GM21529 (cell line): ENCODE results near the gene MYO3B.
A peak's percentile ranks its signal among the peaks of the same experiment; 100 is the strongest.

ENCODE experiments used
- ATAC-seq: cut with Tn5 transposase; IDR thresholded peaks from one replicate; pipeline ENCODE4 v1.9.1; 2021; ENCODE audit not compliant: unreplicated experiment

MYO3B gene

DNA sequence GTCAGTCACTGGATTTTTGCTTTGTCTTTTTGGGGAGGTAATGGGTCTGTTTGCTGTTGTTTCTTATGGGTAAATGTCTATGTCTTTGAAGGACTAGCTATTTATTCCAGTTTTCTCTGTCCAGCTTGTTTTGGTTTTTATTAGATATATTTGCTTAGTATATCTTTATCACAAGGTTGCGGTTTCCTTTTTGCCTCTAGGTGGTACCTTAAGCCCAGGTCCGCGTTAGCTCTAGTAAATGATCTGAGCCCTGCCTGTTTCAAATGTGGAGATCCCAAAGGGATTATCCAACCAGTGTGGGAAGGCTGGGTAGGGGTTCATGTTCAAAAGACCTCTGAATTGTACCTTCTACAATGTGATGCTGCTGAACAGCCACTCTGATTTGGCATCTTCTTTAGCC, 114.5 kb downstream of the MYO3B start:
- no peak for ATAC-seq

DNA sequence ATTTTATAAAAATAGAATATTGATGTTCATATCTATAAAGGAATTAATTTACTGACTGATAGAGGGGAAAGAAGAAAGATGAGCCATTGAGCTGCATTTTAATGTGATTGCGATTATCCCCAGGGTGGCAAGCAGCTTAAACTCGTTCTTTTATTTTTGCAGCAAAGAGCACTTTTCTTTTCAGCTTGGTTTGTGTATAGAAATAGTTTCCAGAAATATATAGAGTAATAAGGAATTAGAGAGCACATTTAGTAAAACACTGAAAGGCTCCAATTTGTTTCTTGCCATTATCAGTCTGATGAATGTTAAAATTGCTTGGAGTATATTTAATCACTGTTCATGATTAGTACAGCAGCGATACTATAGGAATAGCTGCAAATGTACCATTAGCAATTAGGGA, 119.5 kb downstream of the MYO3B start:
- ATAC-seq = no peak

DNA sequence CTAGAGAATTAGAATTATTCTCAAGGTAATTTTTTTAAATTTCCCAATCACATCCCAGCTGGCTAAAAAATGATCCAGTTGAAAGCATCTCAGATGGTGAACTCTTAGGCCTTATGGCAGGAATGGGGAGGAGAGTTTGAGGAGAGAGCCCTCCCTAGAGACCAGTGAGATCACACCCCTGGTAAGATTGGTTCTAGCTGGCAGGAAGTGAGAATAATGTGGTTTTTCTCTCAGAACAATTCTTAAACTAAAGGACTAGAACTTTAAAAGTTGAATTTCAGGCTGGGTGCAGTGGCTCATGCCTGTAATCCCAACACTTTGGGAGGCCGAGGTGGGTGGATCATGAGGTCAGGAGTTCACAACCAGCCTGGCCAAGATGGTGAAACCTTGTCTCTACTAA, 120.2 kb downstream of the MYO3B start:
- peak; percentile 92 for ATAC-seq

GRCh38 chr2:170298861-170299429, 121.0 kb downstream of the MYO3B start:
- ATAC-seq = no peak

DNA sequence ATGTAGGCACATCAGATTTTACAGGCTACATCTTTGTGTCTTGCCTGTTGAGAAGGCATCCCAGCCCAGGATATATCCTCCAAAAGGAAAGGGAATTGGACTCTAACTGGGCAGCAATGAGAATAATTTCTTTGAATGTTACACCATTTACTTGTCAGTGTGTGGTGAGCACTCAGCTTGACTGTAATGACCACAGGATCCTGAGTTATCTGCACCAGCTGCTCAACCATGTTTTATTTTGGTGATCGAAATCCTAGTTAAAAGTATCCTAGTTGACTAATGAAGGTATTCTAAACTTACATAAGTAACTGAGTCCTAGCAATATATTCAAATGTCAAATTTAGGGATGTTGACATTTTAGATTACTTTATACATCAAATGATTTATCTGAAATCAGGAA, 123.0 kb downstream of the MYO3B start:
- no peak for ATAC-seq

DNA sequence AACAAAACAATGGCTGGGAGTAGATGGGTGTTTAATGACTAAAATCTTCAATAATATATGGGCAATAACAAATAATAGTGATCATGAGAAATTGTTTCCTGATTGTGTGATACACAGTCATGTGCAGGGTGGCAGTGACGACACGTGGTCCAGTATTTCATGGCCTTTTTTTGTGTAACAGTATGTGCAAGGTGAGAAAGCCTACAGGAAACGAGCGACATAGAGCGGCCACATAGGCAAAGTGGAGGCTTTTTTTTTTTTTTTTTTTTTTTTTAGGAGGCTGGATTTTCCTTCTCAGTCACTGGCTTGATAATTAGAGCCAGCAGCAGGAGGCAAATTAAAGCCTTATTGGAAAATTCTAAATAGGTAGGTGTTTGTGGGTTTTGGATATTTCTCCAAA, 123.7 kb downstream of the MYO3B start:
- no peak for ATAC-seq

- no peak for ATAC-seq
Measured at GRCh38 chr2:170305711-170306110, 127.8 kb downstream of the MYO3B start.

DNA sequence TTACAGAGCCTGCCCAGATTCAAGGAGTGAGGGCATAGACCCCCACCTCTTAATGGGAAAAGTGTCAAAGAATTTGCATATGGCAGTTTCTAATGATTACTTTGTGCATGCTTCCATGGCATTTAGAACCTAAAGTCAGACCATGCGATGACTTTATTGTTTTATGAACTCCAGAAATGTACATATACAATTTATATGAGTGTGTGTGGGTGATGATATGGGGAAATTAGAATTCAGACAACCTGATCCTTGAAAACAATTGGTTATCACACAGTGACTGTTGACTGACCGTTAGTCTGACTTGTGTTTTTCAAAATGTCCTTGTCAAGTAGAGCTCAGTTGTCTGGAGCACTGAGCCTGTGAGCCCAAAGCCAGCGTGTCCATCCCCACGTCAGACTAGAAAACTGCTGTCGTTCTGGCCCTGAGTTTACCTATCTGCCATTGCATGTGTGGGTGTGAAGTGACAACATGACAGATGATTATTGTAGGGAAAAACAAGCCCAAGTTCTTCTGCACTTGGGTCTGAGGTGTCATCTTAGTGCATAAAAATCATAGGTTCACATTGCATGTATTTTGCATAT, 128.4 kb downstream of the MYO3B start:
- no peak for ATAC-seq

DNA sequence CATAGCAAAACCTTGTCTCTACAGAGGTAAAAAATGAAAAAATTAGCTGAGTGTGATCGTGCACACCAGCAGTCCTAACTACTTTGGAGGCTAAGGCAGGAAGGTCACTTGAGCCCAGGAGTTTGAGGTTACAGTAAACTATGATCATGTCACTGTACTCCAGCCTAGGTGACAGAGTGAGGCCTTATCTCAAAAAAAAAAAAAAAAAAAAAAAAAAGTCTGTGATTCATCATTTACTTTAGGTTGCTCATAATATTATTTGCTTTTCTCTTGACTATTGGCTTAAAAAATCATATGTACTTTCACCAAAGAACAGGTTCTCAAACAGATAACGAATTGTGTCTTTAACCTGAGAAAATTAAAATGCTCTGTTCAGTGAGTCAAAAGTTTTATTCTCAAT, 129.1 kb downstream of the MYO3B start:
- ATAC-seq = no peak

- ATAC-seq = no peak
Measured at GRCh38 chr2:170307555-170308351, 129.8 kb downstream of the MYO3B start.

GRCh38 chr2:170310876-170311502, 133.0 kb downstream of the MYO3B start:
- no peak for ATAC-seq

GRCh38 chr2:170313347-170313991, 135.5 kb downstream of the MYO3B start:
- ATAC-seq = no peak

GRCh38 chr2:170313992-170314348, 136.0 kb downstream of the MYO3B start:
- ATAC-seq = no peak

GRCh38 chr2:170314744-170315447, 136.9 kb downstream of the MYO3B start:
- no peak for ATAC-seq

- ATAC-seq = no peak
Measured at GRCh38 chr2:170320948-170321347, 143.0 kb downstream of the MYO3B start.

DNA sequence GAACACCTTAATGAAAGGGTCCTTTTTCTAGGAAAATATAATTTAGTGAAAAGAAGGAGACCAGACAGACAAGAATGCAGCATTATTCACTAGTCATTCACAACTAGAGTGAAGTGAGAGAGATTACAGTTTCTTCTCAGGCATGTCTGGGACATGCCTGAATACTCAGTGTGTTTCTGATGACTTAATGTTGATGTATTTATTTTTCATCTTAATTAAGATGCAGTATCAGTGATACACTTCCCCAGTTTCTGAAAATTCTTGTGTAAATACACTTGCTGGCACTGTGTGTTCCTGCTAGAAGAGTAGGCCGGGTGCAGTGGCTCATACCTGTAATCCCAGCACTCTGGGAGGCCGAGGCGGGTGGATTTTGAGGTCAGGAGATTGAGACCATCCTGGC, 143.6 kb downstream of the MYO3B start:
- ATAC-seq = no peak

GRCh38 chr2:170322140-170322766, 144.3 kb downstream of the MYO3B start:
- ATAC-seq = no peak

GRCh38 chr2:170323743-170324142, 145.8 kb downstream of the MYO3B start:
- no peak for ATAC-seq

DNA sequence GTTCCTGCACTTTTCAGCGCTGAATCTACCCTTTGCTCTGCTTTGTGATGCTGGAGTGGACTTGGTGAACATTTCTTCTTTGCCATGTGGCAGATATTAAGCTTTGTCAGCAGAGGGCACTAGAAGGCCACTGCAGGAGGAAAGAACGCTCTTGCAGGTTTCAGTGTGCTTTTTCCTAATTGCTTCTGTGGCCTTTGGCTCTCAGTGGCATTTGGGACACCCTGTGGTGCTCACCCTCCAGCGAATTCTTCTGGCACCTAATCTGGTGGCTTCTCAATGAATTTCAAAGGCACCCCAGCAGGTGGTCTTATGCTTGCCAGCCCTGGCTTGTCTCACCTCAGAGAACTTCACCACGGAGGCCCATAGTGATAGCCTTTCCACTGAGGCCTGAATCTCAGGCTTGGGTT, 146.7 kb downstream of the MYO3B start:
- ATAC-seq = no peak

DNA sequence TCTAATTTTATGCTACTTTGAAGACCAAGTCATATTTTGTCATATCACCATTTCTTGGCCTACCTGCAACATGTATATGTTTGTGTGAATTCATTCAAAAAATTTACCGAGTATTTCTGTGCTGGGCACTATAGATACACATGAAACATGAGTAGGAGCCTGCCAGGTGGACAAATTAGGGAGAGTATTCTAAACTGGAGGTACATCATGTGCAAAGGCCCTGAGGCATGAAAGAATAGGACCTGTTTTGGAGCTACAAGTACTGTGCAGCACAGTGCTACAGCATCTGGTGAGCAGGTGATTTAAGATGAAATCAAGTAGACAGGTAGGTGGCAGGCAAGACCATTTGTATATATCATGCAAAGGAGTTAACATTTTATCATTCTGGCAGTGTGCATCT, 152.9 kb downstream of the MYO3B start:
- ATAC-seq = no peak
